ENCODE measurements around the gene HK1.
"Not testable (repeated sequence)": the region's sequence is repeated elsewhere in the genome, so short reads cannot be mapped to it uniquely, and the experiment has no call there.

DNA sequence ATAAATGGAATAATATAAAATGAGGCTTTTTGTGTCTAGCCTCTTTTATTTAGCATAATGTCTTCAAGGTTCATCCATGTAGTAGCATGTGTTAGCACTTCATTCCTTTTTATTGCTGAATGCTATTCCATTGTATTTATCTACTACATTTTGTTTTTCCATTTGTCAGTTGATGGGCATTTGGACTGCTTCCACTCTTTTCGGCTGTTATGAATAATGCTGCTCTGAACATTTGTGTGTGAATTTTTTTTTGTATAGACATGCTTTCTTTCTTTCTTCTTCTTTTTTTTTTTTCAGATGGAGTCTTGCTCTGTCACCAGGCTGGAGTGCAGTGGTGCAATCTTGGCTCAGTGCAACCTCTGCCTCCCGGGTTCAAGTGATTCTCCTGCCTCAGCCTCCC is 50.6 kb downstream of the HK1 start:
- TF ChIP-seq ZNF501 (tag by site-specific recombination; IDR thresholded peaks at IDR 0.05); MEIS1 (CRISPR knock-in tag; IDR thresholded peaks at IDR 0.05; ENCODE audit: borderline replicate concordance); ZNF174 (tag by site-specific recombination; IDR thresholded peaks at IDR 0.05); REPIN1 (tag by site-specific recombination; IDR thresholded peaks at IDR 0.05; ENCODE audit: low read depth); ZNF416 (tag by site-specific recombination; IDR thresholded peaks at IDR 0.05); ZNF549 (tag by site-specific recombination; IDR thresholded peaks at IDR 0.05): not testable (repeated sequence)
- TF ChIP-seq, protein P1, sequence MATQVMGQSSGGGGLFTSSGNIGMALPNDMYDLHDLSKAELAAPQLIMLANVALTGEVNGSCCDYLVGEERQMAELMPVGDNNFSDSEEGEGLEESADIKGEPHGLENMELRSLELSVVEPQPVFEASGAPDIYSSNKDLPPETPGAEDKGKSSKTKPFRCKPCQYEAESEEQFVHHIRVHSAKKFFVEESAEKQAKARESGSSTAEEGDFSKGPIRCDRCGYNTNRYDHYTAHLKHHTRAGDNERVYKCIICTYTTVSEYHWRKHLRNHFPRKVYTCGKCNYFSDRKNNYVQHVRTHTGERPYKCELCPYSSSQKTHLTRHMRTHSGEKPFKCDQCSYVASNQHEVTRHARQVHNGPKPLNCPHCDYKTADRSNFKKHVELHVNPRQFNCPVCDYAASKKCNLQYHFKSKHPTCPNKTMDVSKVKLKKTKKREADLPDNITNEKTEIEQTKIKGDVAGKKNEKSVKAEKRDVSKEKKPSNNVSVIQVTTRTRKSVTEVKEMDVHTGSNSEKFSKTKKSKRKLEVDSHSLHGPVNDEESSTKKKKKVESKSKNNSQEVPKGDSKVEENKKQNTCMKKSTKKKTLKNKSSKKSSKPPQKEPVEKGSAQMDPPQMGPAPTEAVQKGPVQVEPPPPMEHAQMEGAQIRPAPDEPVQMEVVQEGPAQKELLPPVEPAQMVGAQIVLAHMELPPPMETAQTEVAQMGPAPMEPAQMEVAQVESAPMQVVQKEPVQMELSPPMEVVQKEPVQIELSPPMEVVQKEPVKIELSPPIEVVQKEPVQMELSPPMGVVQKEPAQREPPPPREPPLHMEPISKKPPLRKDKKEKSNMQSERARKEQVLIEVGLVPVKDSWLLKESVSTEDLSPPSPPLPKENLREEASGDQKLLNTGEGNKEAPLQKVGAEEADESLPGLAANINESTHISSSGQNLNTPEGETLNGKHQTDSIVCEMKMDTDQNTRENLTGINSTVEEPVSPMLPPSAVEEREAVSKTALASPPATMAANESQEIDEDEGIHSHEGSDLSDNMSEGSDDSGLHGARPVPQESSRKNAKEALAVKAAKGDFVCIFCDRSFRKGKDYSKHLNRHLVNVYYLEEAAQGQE (tag by site-specific recombination; IDR thresholded peaks at IDR 0.05) = not testable (repeated sequence)
- TF ChIP-seq, protein P2, sequence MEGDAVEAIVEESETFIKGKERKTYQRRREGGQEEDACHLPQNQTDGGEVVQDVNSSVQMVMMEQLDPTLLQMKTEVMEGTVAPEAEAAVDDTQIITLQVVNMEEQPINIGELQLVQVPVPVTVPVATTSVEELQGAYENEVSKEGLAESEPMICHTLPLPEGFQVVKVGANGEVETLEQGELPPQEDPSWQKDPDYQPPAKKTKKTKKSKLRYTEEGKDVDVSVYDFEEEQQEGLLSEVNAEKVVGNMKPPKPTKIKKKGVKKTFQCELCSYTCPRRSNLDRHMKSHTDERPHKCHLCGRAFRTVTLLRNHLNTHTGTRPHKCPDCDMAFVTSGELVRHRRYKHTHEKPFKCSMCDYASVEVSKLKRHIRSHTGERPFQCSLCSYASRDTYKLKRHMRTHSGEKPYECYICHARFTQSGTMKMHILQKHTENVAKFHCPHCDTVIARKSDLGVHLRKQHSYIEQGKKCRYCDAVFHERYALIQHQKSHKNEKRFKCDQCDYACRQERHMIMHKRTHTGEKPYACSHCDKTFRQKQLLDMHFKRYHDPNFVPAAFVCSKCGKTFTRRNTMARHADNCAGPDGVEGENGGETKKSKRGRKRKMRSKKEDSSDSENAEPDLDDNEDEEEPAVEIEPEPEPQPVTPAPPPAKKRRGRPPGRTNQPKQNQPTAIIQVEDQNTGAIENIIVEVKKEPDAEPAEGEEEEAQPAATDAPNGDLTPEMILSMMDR (tag by site-specific recombination; IDR thresholded peaks at IDR 0.05) = not testable (repeated sequence)
- TF ChIP-seq, protein P3, sequence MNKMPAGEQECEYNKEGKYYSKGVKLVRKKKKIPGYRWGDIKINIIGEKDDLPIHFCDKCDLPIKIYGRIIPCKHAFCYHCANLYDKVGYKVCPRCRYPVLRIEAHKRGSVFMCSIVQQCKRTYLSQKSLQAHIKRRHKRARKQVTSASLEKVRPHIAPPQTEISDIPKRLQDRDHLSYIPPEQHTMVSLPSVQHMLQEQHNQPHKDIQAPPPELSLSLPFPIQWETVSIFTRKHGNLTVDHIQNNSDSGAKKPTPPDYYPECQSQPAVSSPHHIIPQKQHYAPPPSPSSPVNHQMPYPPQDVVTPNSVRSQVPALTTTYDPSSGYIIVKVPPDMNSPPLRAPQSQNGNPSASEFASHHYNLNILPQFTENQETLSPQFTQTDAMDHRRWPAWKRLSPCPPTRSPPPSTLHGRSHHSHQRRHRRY (tag by site-specific recombination; IDR thresholded peaks at IDR 0.05) = not testable (repeated sequence)
- TF ChIP-seq, protein P4, sequence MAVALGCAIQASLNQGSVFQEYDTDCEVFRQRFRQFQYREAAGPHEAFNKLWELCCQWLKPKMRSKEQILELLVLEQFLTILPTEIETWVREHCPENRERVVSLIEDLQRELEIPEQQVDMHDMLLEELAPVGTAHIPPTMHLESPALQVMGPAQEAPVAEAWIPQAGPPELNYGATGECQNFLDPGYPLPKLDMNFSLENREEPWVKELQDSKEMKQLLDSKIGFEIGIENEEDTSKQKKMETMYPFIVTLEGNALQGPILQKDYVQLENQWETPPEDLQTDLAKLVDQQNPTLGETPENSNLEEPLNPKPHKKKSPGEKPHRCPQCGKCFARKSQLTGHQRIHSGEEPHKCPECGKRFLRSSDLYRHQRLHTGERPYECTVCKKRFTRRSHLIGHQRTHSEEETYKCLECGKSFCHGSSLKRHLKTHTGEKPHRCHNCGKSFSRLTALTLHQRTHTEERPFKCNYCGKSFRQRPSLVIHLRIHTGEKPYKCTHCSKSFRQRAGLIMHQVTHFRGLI (tag by site-specific recombination; IDR thresholded peaks at IDR 0.05) = not testable (repeated sequence)

Measured in HEK293 (cell line).